ENCODE results near the gene NABP2.

GRCh38 chr12:56202366-56202765 lies 21.8 kb upstream of the NABP2 start:
- TF ChIP-seq, protein P1, sequence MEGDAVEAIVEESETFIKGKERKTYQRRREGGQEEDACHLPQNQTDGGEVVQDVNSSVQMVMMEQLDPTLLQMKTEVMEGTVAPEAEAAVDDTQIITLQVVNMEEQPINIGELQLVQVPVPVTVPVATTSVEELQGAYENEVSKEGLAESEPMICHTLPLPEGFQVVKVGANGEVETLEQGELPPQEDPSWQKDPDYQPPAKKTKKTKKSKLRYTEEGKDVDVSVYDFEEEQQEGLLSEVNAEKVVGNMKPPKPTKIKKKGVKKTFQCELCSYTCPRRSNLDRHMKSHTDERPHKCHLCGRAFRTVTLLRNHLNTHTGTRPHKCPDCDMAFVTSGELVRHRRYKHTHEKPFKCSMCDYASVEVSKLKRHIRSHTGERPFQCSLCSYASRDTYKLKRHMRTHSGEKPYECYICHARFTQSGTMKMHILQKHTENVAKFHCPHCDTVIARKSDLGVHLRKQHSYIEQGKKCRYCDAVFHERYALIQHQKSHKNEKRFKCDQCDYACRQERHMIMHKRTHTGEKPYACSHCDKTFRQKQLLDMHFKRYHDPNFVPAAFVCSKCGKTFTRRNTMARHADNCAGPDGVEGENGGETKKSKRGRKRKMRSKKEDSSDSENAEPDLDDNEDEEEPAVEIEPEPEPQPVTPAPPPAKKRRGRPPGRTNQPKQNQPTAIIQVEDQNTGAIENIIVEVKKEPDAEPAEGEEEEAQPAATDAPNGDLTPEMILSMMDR (IDR thresholded peaks at IDR 0.05) = no peak
- TF ChIP-seq POLR2A (IDR thresholded peaks at IDR 0.05) = no peak

All from testis (tissue), 2 donors.